GM19463 (cell line): ENCODE results near the gene KIAA1671.

Experiments used
- ATAC-seq: cut with Tn5 transposase; IDR thresholded peaks from one replicate; pipeline ENCODE4 v1.9.1; 2021; ENCODE audit warnings: mild to moderate bottlenecking, moderate library complexity; ENCODE audit not compliant: unreplicated experiment

Gene KIAA1671

DNA sequence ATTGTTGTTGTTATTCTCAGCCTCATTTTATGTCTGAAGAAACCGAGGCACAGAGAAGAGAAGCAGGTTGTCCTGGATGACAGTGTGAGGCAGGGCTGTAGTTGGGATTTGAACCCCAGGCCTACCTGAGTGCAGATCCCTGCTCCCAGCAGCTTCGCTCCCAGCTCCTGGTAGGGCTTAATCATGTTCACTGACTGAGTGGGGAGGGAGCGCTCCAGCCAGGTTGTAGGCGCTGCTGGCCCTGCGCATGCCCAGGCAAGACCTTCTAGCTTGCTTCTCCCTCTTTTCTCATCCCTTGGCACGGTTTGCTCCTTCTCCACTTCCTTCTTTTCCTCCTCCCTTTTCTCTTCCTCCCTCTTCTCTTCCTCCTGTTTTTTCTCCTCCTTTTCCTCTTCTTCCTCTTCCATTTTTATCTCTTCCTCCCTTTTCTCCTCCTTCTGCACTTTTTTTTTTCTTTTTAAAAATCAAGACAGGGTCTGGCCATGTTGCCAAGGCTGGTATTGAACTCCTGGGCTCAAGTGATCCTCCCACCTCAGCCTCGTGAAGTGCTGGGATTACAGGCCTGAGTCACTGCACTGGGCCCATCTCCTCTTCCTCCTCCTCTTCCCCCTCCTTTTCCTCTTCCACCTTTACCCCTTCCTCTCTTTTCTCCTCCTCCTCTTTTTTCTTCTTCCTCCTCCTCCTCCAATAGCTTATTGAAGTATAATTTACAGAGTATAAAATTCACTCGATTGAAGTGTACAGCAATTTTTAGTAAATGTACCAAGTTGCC lies 109.3 kb downstream of the KIAA1671 start:
- no peak for ATAC-seq

GRCh38 chr22:25062386-25063085 lies 110.0 kb downstream of the KIAA1671 start:
- ATAC-seq: no peak

- ATAC-seq: no peak
Observed at GRCh38 chr22:25064894-25065560, 112.5 kb downstream of the KIAA1671 start.

DNA sequence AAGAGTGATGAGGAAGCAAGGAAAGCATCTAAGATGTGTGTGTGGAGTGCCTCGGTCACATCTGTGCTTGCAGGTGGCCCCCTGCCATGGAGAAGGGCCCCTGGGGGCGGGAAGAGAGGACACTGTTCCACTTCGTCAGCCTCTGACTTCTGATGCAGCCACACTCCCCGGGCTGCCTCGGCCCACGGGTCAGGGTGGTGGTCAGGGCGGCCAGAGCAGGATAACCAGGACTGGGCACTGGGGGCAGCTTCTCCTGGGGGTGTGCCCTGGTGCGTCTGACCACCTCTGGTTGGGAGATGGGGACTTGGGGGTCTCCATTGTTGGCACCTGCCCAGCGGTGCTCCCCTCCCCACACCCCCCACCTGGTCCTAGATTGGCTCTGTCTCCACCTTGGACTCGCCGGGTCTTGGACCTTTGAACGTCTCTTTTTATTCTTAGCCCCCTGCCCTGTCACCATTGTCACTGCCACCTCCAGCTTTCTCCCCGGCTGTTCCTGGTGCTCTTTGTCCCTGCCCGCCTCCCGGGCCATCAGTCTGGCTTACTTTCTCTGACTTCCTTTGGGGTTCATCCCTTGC lies 114.4 kb downstream of the KIAA1671 start:
- no peak for ATAC-seq

- no peak for ATAC-seq
Observed at GRCh38 chr22:25067851-25068421, 115.4 kb downstream of the KIAA1671 start.

DNA sequence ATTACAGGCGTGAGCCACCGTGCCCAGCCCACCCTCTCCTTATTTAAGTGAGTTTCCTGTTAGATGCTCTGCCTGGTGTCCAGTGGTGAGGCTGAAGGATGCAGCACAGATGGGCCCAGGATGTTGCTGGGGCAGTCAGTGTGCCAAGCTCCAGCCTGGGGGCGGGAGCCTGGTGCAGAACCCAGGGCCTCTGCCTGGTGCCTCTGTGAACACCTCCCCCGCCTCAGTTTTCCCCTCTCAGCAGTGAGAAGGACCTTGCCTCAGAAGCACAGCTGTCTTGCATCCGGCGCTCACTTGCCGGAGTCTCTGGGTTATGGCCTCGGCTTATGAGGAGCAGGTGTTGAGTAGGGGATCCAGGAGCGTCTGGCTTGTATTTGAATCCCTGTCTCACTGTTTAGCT lies 116.2 kb downstream of the KIAA1671 start:
- ATAC-seq: no peak

DNA sequence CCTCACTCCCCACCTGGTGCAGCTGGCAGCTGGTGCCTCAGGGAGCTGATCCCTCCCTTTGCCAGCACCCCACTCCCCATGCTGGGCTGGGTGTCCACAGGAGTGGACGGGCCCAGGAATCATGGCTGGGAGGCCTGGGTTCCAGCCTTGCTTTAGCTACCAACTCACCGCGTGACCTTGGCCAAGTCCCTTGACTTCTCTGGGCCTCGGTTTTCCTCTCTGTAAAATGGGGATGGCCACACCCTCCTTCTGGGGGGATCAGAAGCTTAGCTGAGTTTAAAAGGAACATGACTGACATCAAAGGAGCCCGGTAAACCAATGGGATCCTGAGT lies 116.9 kb downstream of the KIAA1671 start:
- ATAC-seq: no peak

DNA sequence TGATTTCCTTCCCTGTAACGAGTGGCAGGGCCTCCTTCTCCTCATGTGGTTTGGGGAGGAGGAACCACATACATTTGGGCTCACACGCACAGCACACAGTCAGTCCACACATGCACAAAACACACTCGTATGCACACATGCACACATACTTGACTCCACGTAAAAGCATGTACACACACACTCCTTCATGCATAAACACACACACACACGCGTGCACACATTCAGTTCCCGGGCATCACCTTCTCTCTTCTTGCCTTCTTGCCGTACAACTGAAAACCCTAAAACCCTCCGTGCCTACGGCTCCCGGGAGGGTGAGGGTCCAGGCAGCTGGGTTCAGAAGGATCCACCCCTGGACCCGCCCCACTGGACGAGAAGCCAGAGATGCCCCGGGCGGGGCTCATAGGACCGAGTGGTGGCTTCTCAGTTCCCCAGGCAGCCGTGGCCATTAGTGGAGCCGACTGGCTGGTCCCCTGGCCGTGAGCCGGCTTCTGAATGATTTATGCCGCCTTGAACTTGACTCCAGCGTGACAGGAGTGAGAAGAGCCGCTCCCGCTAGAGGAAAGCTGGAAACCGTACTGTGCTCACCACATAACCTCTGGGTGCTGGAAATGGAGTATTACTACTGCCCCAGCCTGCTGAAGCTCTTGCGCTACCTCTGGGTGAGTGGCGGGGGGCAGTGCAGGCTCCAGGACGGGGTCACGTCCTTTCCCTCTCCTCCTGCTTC lies 117.4 kb downstream of the KIAA1671 start:
- no peak for ATAC-seq

DNA sequence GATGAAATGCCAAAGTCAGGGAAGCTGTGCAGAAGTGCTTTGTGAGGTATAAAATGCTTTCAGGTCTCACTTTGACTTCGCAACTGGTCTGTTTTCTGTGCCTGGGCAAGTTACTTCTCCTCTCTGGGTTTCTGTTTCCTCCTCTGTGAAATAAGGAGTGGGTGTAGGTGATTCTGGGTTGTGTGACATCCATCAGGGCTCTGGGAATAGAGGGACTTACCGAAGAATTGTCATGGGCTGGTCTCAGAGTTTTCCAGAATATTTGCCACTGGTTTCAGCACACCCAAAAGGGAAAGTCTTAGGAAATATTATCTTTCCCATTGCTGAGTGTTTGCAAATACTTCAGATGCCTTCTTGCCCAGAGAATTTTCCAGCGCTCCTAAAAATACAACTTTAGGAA lies 118.4 kb downstream of the KIAA1671 start:
- no peak for ATAC-seq

GRCh38 chr22:25071720-25072119 lies 119.2 kb downstream of the KIAA1671 start:
- ATAC-seq: no peak

DNA sequence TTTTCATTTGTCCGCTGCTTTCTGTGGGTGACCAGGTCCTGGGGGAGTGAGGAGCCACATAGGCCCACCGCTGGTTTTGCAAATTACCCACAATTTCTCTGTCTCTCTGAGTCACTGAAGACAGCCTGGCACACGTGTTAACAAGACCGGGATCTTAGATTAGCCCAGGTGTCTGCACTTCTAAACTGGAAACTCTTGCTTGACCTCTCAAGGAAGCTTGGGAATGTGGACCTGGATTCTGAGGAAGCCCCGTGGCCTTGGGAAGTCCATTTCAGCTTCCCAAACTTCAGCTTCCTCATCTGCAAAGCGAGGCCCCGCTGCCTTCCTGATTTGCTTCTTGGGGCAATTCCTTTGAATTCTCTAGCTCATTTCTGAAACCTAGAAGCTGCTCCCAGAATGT lies 119.9 kb downstream of the KIAA1671 start:
- ATAC-seq: no peak

DNA sequence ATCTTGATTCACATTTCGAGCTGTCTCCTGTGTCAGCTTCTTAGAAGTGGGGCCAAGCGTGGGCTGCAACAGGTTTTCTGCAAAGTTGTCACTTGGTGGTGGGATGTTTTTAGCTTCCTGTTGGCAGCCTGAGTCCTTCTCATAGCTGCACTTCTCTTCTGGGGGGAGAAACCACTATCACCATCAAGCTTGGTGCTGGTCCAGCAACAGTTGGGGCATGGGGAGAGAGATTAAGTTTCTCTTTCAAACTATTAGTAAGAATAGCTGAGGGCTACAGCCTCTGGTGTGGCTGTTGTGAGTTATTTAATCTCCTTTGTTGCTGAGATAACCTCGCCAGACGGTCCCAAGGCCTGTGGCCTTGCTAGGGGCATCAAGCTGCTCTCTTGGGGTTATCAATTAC lies 123.8 kb downstream of the KIAA1671 start:
- ATAC-seq: no peak

DNA sequence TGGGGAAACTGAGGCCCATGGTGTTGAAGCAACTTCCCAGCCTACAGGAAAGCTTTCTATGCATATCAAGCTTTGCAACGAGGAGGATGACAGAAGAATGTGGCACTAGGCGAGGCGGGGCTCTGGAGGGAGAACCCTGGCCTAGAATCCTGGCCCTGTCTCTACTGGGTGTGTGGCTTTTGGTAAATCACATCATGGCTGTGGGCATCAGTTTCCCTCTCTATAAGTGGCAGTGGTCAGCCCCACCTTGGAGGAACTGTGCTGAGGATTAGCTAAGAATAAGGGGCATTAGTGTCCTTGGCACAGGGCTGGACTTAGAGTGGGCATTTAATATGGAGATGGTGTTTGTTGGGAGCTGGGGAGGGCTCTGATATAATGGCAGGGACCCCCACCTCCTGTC lies 124.5 kb downstream of the KIAA1671 start:
- ATAC-seq: no peak

GRCh38 chr22:25077964-25078363 lies 125.4 kb downstream of the KIAA1671 start:
- no peak for ATAC-seq

DNA sequence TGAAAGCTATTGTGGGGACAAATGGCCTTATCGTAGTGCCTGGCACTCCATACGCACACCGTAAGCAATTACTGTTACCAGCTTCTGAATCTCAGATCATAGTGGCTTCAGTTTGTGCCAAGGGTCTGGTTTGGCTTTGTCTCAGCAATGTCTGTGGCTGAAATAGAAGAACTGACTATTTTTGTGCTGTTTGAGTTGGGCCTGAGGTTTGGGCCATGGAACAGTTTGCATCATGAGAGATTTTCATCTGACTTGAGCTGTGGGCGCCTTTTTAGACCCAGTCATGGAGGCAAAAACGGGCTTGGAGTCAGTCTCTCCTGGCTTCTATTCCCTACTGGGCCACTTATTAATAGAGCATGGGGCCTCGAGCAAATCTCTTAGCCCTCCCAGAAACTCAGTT lies 126.1 kb downstream of the KIAA1671 start:
- no peak for ATAC-seq

DNA sequence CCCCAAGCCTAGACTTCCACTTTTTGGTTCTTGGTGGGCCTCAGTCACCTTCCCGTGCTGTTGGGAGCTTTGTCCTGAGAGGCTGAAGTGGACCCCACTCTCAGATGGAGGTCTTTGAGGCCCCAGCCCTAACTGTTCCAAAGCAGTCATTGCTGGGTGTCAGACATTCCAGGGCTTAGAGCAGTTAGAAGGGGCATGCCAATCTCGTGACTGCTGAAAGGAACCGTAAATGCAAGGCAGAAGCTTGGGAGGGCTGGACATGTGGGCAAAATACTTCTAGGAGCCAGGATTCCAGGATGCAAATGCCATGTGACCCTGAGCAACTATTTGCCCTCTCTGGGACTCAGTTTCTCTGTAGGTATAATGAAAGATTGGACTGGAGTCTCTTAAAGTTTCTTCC lies 128.3 kb downstream of the KIAA1671 start:
- no peak for ATAC-seq

DNA sequence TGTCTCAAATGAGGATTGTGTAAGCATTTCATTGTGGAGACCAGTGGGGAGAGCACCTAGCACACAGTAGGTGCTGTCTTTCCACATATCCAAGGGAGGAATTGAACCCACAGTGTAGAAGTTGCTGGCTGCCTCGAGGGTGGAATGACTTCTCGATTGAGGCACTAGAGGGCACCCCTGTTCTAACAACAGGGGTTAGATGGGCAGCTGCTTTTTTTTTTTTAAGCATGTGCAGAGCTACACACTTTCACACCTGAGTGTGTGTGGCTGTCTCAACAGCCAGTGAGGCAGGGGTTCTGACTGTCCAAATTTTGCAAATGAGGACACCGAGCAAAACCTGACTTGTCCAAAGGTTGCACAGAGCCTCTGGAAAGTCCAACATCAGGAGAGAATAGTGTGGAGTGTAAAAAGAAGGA lies 128.9 kb downstream of the KIAA1671 start:
- ATAC-seq: no peak

DNA sequence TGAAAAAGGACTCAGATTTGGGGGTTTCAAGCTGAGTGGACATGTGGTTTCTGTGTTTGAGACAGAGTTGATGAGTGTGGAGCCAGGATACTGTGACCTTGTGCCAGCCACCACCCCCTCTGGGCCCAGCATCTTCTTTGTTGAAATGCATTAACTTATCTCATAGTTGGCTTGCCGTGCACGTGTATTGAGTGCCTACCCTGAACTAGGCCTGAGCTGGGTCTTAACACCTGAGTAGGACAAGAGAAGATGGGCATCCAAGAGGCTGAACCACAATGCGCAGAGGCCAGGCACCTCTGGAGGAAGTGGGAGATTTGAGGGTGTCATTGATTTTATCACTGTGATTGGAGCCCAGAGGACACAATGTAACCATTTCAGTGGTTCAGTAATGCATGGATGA lies 129.6 kb downstream of the KIAA1671 start:
- no peak for ATAC-seq

GRCh38 chr22:25083056-25083806 lies 130.7 kb downstream of the KIAA1671 start:
- ATAC-seq: no peak

DNA sequence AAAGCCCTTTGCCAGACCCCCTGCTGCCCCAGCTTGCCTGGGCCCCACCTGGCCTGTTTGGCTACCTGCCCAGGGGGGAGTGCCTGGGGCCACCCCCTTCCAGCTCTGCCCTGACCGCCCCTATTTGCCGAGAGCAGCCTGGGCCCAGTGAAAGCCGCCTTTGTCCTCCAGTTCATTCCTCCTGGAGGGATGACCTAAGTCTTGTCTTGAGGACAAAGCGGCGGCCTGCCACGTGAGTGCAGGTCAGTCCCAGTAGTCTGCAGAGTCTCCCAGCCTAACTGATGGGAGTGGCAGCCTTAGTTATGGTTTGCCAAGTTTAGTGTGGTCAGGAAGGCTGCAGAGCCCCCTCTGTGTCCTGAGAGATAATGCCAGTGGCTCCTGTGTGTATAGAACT lies 131.3 kb downstream of the KIAA1671 start:
- ATAC-seq: no peak
